Heart right ventricle (tissue), 16 donors: Measurements from ENCODE around the gene CRYBG1. TPM values are rescaled to one million over a fixed set of nuclear protein-coding genes. Genes with fewer than 3 reads are reported as not detected.

Experiments
- ATAC-seq, 8 donors: fragments of 200-7000 bp; cut with Tn5 transposase; one replicate each; pipeline ENCODE4 v1.9.1; 2020; ENCODE audit warnings: mild to moderate bottlenecking in 8 of 8, moderate library complexity in 8 of 8, moderate number of reproducible peaks in 1 of 8
- DNase-seq, 2 donors: peaks; one replicate each; pipeline ENCODE4 v3.0.0-alpha.2; 2020
- H3K27ac ChIP-seq, 10 donors: fragments of 200-600 bp; sonication (generic) in 2 of 10; one replicate each; pipeline versions ENCODE4 v1.5.0 to v1.8.0; 2020 to 2022; ENCODE audit warnings: mild to moderate bottlenecking in 3 of 10
- H3K27me3 ChIP-seq, 7 donors: fragments of 200-600 bp; one replicate each; pipeline ENCODE4 v1.8.0; 2021 to 2022; ENCODE audit warnings: mild to moderate bottlenecking in 2 of 7
- H3K36me3 ChIP-seq, 9 donors: fragments of 200-600 bp; sonication (generic) in 1 of 9; one replicate each; pipeline versions ENCODE4 v1.5.0 to v1.8.0; 2020 to 2022; ENCODE audit warnings: mild to moderate bottlenecking in 2 of 9
- H3K4me1 ChIP-seq, 9 donors: fragments of 200-600 bp; sonication (generic) in 1 of 9; one replicate each; pipeline versions ENCODE4 v1.5.0 to v1.8.0; 2020 to 2022; ENCODE audit warnings: mild to moderate bottlenecking in 4 of 9
- H3K4me3 ChIP-seq, 10 donors: fragments of 200-600 bp; sonication (generic) in 2 of 10; one replicate each; pipeline versions ENCODE4 v1.5.0 to v1.8.0; 2020 to 2022; ENCODE audit warnings: mild to moderate bottlenecking in 7 of 10, moderate library complexity in 2 of 10
- H3K9me3 ChIP-seq, 11 donors: fragments of 200-600 bp in 10 of 11; sonication (generic) in 2 of 11; one replicate each; pipeline versions ENCODE4 v1.5.0 to v1.8.0; 2013 to 2022; ENCODE audit warnings: mild to moderate bottlenecking in 2 of 11, control low read depth in 1 of 11, moderate library complexity in 1 of 11
- WGBS, 2 donors: extraction: QIAGEN DNeasy Blood & Tissue Kit; methylation state at CpG; one replicate each; pipeline ENCODE4 v1.1.7; 2013; ENCODE audit warnings: inconsistent platforms in 1 of 2; 5-methylcytosine and 5-hydroxymethylcytosine counted together
- intact Hi-C, 10 donors: fragments of 100-400 bp; cut with DNase I; formaldehyde crosslinking; loops; one replicate each; pipeline versions ENCODE4 v1.11.1 to v1.14.2; 2022
- polyA plus RNA-seq, 2 donors: library from polyadenylated mRNA; stranded (reverse); fragments of 200-250 nt; gene quantifications; one replicate each; pipeline ENCODE4 v1.2.3, GENCODE V29; 2013
- total RNA-seq, 10 donors: library from RNA; stranded (reverse); fragmentation: NEBNext Ultra II Directional in 3 of 10; extraction: Animal tissue kit (Norgen Biotek cat#: 25700) in 3 of 10; gene quantifications; one replicate each; pipeline versions ENCODE4 v1.2.1 to v1.2.4, GENCODE V29; 2021 to 2023
- TF ChIP-seq, protein P1 (sequence below), 9 donors: fragments of 200-600 bp; sonication (generic) in 2 of 9; IDR thresholded peaks; one replicate each; pipeline versions ENCODE4 v1.5.0 to v1.8.0; 2021 to 2022; ENCODE audit warnings: antibody characterized with exemption in 9 of 9, mild to moderate bottlenecking in 5 of 9, moderate library complexity in 1 of 9
- donor health status: Arrhythmogenic right ventricular cardiomyopathy.
- donor health status: ischemic (EF 13 %, LVEDD 7.1; RV severe dilation, severe dysfunction).
- donor health status: healthy with polysubstance abuse.
- donor health status: DM: no; HTN: yes; CAD: no.
- donor health status: DM: no; HTN: no; CAD: no.
- donor health status: ischemic (EF 25% LVEDD 6.9; RV normal size, moderate dysfunction).
- donor health status: ischemic (EF 25% LVEDD 5.7; RV mildly dilated, moderate dysfunction).
- donor health status: healthy.
- donor health status: DM: yes; HTN: yes; CAD: no.
- donor health status: Ischemic cardiomyopathy.
- donor health status: ischemic (EF 35%, LVEDD 5.7; RV mildly dilated, moderate dysfunction).
- donor health status: nonischemic (EF 11% LVEDD 7.7; RV severe dilation, severe dysfunction).
- donor health status: DM: yes; HTN: yes; CAD: no.
- donor health status: PGD.
- donor health status: ischemic (EF 29% LVEDD 5.4; RV normal size, mild dysfunction).
- donor health status: nonischemic (EF 23%, LVEDD 6.1; RV moderate dilation, normal function).

CRYBG1 gene
- total and polyA plus RNA-seq, 12 donors, result 0.64 to 9.4 (median 1.5) TPM

DNA sequence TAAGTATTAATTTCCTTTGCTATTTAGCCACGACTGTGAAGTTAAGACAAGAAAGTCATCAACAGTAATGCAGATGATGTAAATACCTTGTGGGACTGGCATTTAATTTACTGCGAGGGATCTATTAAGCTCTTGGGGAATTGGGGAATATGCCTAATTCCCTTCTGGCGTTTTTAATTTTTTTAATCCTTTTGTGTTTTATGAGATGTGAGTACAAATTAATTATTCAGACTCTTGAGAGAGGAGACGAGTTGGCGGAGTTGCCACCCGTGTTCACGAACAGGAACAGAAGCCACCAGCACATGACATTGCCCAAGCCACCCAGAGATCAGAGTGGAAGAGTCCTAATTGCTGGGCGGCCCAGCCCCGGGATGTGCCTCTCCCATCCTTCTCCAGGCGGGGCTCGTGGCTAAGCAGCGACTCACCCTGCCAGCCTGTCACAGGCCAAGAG is 533 bp upstream of the CRYBG1 start:
- Histone ChIP-seq H3K4me1 (peaks cover 0 to 16% (median 11%) of the 10 kb centered on the region in 9 donors), H3K27me3 (peaks cover 17 to 84% (median 70%) of the 10 kb centered on the region in 7 donors), H3K36me3 (no peaks in the 10 kb centered on the region), H3K27ac (no peak overlapping the region), H3K9me3 (no peaks in the 10 kb centered on the region), H3K4me3 (peak overlapping the region in 8 of 10 donors; percentile 3 to 55 (median 42))
- intact Hi-C loops, result no loop called here
- ATAC-seq (no peak), DNase-seq (no peak)
- 29 to 31% methylated on average over 12 of the region's 12 CpGs for WGBS, 2 donors
- TF ChIP-seq, protein P1, sequence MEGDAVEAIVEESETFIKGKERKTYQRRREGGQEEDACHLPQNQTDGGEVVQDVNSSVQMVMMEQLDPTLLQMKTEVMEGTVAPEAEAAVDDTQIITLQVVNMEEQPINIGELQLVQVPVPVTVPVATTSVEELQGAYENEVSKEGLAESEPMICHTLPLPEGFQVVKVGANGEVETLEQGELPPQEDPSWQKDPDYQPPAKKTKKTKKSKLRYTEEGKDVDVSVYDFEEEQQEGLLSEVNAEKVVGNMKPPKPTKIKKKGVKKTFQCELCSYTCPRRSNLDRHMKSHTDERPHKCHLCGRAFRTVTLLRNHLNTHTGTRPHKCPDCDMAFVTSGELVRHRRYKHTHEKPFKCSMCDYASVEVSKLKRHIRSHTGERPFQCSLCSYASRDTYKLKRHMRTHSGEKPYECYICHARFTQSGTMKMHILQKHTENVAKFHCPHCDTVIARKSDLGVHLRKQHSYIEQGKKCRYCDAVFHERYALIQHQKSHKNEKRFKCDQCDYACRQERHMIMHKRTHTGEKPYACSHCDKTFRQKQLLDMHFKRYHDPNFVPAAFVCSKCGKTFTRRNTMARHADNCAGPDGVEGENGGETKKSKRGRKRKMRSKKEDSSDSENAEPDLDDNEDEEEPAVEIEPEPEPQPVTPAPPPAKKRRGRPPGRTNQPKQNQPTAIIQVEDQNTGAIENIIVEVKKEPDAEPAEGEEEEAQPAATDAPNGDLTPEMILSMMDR (IDR thresholded peaks at IDR 0.05), result no peak

DNA sequence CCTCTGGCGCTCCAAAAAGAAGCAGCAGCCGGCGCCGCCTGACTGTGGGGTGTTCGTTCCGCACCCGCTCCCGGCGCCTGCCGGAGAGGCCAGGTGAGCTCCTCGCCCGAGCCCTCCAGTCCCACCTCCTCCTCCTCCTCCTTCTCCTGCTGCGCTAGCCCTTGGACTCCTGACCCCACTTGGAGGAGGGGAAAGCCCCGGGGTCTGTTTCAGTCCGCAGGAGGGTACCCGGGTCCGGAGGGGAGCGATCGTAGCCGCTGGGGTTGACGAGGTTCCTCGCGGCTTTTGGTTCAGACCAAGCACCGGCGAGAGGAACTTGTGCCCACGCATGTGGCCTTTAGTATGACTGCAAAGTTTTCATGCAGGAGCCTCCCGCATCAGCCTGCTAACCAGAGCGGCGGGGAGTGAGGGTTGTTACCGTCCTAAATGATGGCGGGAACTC is 493 bp downstream of the CRYBG1 start:
- peaks cover 0 to 16% (median 11%) of the 10 kb centered on the region in 9 donors for H3K4me1 ChIP-seq
- DNase-seq, result peak in 1 of 2 donors; percentile 11
- WGBS, 2 donors, result 1 to 3% methylated on average over 31 of the region's 31 CpGs
- intact Hi-C loops, result no loop called here
- H3K9me3 ChIP-seq, result no peaks in the 10 kb centered on the region
- ATAC-seq, result peak in 2 of 8 donors; percentile 19 to 22
- peaks cover 16 to 77% (median 60%) of the 10 kb centered on the region in 7 donors for H3K27me3 ChIP-seq
- H3K4me3 ChIP-seq, result peak overlapping the region; percentile 3 to 55 (median 39)
- TF ChIP-seq, protein P1 (IDR thresholded peaks at IDR 0.05), result no peak
- no peaks in the 10 kb centered on the region for H3K36me3 ChIP-seq
- no peak overlapping the region for H3K27ac ChIP-seq

DNA sequence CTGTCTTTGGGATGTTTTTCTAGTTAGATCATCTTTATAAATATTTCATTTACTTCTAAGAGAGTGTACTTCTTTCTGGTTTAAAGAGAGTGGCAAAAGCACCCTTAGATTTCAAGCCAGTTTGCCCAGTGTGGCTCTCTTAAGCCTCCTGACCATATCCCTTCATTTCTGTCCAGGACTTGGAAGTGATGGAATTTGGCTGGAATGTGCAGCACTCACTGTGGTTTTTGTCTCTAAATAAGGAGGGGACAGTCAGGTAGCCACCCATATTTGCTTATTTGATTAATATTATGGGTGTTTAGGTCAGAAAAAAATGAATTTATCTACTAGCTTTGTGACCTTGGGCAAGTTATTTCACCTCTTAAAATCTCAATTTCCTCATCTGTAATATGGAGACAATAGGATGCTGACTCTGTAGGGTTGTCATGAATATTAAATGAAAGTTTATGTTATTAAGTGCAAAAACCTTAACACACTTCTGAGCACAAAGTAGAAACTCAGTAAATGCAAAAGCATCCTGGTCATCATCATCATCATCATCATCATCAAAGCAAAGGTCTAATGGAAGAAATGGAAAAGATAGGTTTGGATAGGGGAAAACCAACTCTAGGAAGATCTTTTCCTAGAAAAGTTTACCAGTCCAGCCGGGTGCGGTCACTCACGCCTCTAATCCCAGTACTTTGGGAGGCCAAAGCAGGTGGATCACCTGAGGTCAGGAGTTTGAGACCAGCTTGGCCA is 3.1 kb downstream of the CRYBG1 start:
- DNase-seq (no peak), ATAC-seq (no peak)
- Histone ChIP-seq H3K4me3 (no peak overlapping the region), H3K27me3 (peaks cover 10 to 60% (median 38%) of the 10 kb centered on the region in 7 donors), H3K27ac (no peak overlapping the region), H3K4me1 (peaks cover 0 to 16% (median 11%) of the 10 kb centered on the region in 9 donors), H3K36me3 (no peaks in the 10 kb centered on the region), H3K9me3 (no peaks in the 10 kb centered on the region)
- WGBS, 2 donors, result 90 to 95% methylated on average over 3 of the region's 3 CpGs
- intact Hi-C loops, result no loop called here
- TF ChIP-seq, protein P1 (IDR thresholded peaks at IDR 0.05), result no peak

DNA sequence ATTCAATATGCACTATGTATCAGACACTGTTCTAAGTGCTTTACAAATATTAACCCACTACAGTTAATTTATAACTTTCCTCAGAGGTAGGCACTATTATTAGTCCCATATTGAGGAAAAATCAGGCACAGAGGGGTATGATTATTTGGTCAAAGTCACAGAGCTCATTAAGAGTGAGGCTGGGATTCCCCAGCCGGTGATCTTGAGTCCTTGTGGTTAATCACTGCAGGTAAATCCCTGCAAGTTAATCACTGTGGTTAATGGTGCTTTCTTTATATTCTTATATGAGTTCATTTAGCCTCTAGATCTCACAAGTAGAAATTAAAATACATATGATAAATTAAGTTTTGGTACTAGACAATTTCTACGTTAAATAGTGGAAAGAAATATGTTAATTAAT is 9.2 kb downstream of the CRYBG1 start:
- ATAC-seq, result no peak

More for the DNA sequence above, 9.2 kb downstream of the CRYBG1 start:
- Histone ChIP-seq H3K9me3 (no peaks in the 10 kb centered on the region), H3K4me1 (no peaks in the 10 kb centered on the region), H3K36me3 (no peaks in the 10 kb centered on the region), H3K4me3 (no peak overlapping the region), H3K27ac (no peak overlapping the region), H3K27me3 (peaks cover 0 to 20% (median 4%) of the 10 kb centered on the region in 7 donors)
- intact Hi-C loops, result no loop called here
- TF ChIP-seq, protein P1 (IDR thresholded peaks at IDR 0.05), result peak in 1 of 9 donors; percentile 2
- no peak for DNase-seq
- whole genome bisulfite sequencing, 2 donors, result 87 to 93% methylated on average over 2 of the region's 2 CpGs
